Activated CD8-positive, alpha-beta T cell treated with anti-CD3 and anti-CD28 coated beads for 36 hours (primary cell): ENCODE measurements around the gene ACAP3. TPM values are rescaled to one million over a fixed set of nuclear protein-coding genes. Genes with fewer than 3 reads are reported as not detected.

Experiments used
- ATAC-seq: fragments of 200-7000 bp; cut with Tn5 transposase; one replicate; pipeline ENCODE4 v1.10.0; 2021; ENCODE audit warnings: mild to moderate bottlenecking, moderate library complexity
- CTCF ChIA-PET: fragments of 350-600 bp; sonication (Branson Sonifier 250); formaldehyde crosslinking; loops from one replicate; lab custom pipeline; 2021; ENCODE audit warnings: antibody characterized with exemption; lab: Charles Lee
- POLR2A ChIA-PET: fragments of 350-600 bp; sonication (Branson Sonifier 250); formaldehyde crosslinking; loops from one replicate; lab custom pipeline; 2021; ENCODE audit warnings: antibody characterized with exemption; lab: Charles Lee
- DNase-seq: peaks from one replicate; pipeline ENCODE4 v3.0.0-alpha.2; 2020
- H3K27ac Mint-ChIP-seq: one replicate; pipeline ENCODE4 v1.8.0; 2021; ENCODE audit warnings: mild to moderate bottlenecking, mixed read lengths
- H3K27me3 Mint-ChIP-seq: one replicate; pipeline ENCODE4 v1.8.0; 2021; ENCODE audit warnings: mixed read lengths
- H3K36me3 Mint-ChIP-seq: one replicate; pipeline ENCODE4 v1.8.0; 2021; ENCODE audit warnings: low read depth, mixed read lengths
- H3K4me1 Mint-ChIP-seq: one replicate; pipeline ENCODE4 v1.8.0; 2021; ENCODE audit warnings: low read depth, mixed read lengths
- H3K4me3 Mint-ChIP-seq: one replicate; pipeline ENCODE4 v1.8.0; 2021; ENCODE audit warnings: mild to moderate bottlenecking, moderate library complexity, mixed read lengths
- H3K9me3 Mint-ChIP-seq: one replicate; pipeline ENCODE4 v1.8.0; 2021; ENCODE audit warnings: mixed read lengths
- CTCF ChIP-seq: fragments of 200-600 bp; IDR thresholded peaks from one replicate; pipeline ENCODE4 v1.8.0; 2022; ENCODE audit warnings: antibody characterized with exemption, mild to moderate bottlenecking
- intact Hi-C: fragments of 100-400 bp; cut with micrococcal nuclease; formaldehyde crosslinking; loops from one replicate; pipeline ENCODE4 v1.10.0; 2022
- total RNA-seq, 2 experiments: library from RNA; stranded (reverse); gene quantifications; one replicate each; pipeline ENCODE4 v1.2.3, GENCODE V29; 2021

ACAP3 gene
- total RNA-seq, 2 experiments from 2014 or later = 41.1 to 42.5 TPM

GRCh38 chr1:1314678-1315335, 7.1 kb upstream of the ACAP3 start:
- no peak for ATAC-seq
- Mint-ChIP-seq H3K4me3 (no peak overlapping the region), H3K36me3 (peaks cover 28% of the 10 kb centered on the region), H3K9me3 (no peaks in the 10 kb centered on the region), H3K27me3 (no peaks in the 10 kb centered on the region), H3K4me1 (no peaks in the 10 kb centered on the region), H3K27ac (no peak overlapping the region)
- intact Hi-C loops = no loop called here
- POLR2A ChIA-PET = interaction anchor here (0.6 to 2.1 kb wide), 6 partner anchors 8 to 161 kb away, joined by 3 to 5 read pairs (median 3); no protein-coding TSS in a partner anchor
- TF ChIP-seq CTCF = no peak
- DNase-seq = no peak
- CTCF ChIA-PET = no interaction called here

- TF ChIP-seq CTCF = no peak
- intact Hi-C loops = no loop called here
- no peaks in the 10 kb centered on the region for H3K4me1 Mint-ChIP-seq
These were observed 6.5 kb upstream of the ACAP3 start for GRCh38 chr1:1314237-1314586.

GRCh38 chr1:1313500-1314236, 5.9 kb upstream of the ACAP3 start:
- intact Hi-C loops = no loop called here
- Mint-ChIP-seq H3K27me3 (no peaks in the 10 kb centered on the region), H3K9me3 (no peaks in the 10 kb centered on the region), H3K4me3 (no peak overlapping the region), H3K27ac (no peak overlapping the region), H3K4me1 (no peaks in the 10 kb centered on the region), H3K36me3 (peaks cover 25% of the 10 kb centered on the region)
- no peak for ATAC-seq
- no peak for TF ChIP-seq CTCF
- ChIA-PET CTCF (no interaction called here), POLR2A (interaction anchor here (0.7 to 2.1 kb wide), 4 partner anchors 9 to 32 kb away, joined by 3 to 5 read pairs (median 4); partner anchors contain the start of gene TAS1R3)
- no peak for DNase-seq

More at GRCh38 chr1:1314237-1314586, 6.5 kb upstream of the ACAP3 start:
- H3K9me3 Mint-ChIP-seq = no peaks in the 10 kb centered on the region
- ATAC-seq (no peak), DNase-seq (no peak)
- H3K36me3 Mint-ChIP-seq = peaks cover 27% of the 10 kb centered on the region
- ChIA-PET CTCF (no interaction called here), POLR2A (interaction anchor here (0.7 to 2.1 kb wide), 5 partner anchors 9 to 34 kb away, joined by 3 to 5 read pairs (median 3); no protein-coding TSS in a partner anchor)
- H3K4me3 Mint-ChIP-seq = no peak overlapping the region
- H3K27me3 Mint-ChIP-seq = no peaks in the 10 kb centered on the region
- no peak overlapping the region for H3K27ac Mint-ChIP-seq

- H3K9me3 Mint-ChIP-seq = no peaks in the 10 kb centered on the region
- peaks cover 27% of the 10 kb centered on the region for H3K36me3 Mint-ChIP-seq
- no peak for DNase-seq
- ChIA-PET POLR2A (interaction anchor here (1.0 to 2.1 kb wide), 4 partner anchors 10 to 29 kb away, joined by 3 to 5 read pairs (median 4); partner anchors contain the start of gene TAS1R3), CTCF (no interaction called here)
- no peaks in the 10 kb centered on the region for H3K4me1 Mint-ChIP-seq
- no peak for ATAC-seq
- no peak for TF ChIP-seq CTCF
- H3K27ac Mint-ChIP-seq = no peak overlapping the region
- no peak overlapping the region for H3K4me3 Mint-ChIP-seq
- intact Hi-C loops = no loop called here
- no peaks in the 10 kb centered on the region for H3K27me3 Mint-ChIP-seq
These were observed 5.0 kb upstream of the ACAP3 start for GRCh38 chr1:1312450-1313314.
